Right atrium auricular region (tissue), 2 donors: ENCODE results near the gene PTPN11. TPM values are rescaled to one million over a fixed set of nuclear protein-coding genes. Genes with fewer than 3 reads are reported as not detected.

Experiments used
- DNase-seq: peaks from one replicate; pipeline ENCODE4 v3.0.0-alpha.2; 2019; ENCODE audit warnings: low spot score
- H3K27ac ChIP-seq, 2 donors: fragments of 200-600 bp; sonication (generic); 1 replicate in 1 of 2; 2 replicates in 1 of 2; pipeline ENCODE4 v1.5.1; 2016 to 2019
- H3K27me3 ChIP-seq, 2 donors: fragments of 200-600 bp; sonication (generic); one replicate each; pipeline versions ENCODE4 v1.5.1 to v1.6.0; 2017 to 2019
- H3K36me3 ChIP-seq: fragments of 200-600 bp; sonication (generic); one replicate; pipeline ENCODE4 v1.5.1; 2016
- H3K4me1 ChIP-seq, 2 donors: fragments of 200-600 bp; sonication (generic); one replicate each; pipeline versions ENCODE4 v1.5.1 to v1.6.0; 2017 to 2019
- H3K4me3 ChIP-seq, 2 donors: fragments of 200-600 bp; sonication (generic); 1 replicate in 1 of 2; 2 replicates in 1 of 2; pipeline ENCODE4 v1.5.1; 2017 to 2019; ENCODE audit warnings: mild to moderate bottlenecking in 1 of 2, moderate library complexity in 1 of 2
- H3K9me3 ChIP-seq, 2 donors: fragments of 200-600 bp; sonication (generic); one replicate each; pipeline ENCODE4 v1.5.1; 2019
- CTCF ChIP-seq, 2 donors: fragments of 200-600 bp; sonication (generic); IDR thresholded peaks; one replicate each; pipeline ENCODE4 v1.5.1; 2019; ENCODE audit warnings: antibody characterized with exemption in 2 of 2
- total RNA-seq, 2 donors: library from RNA; depleted of rRNA; stranded (reverse); fragments of >200 nt; gene quantifications; one replicate each; pipeline ENCODE4 v1.1.0, GENCODE V29; 2016

Gene PTPN11
- 10 to 100 TPM; 70.8 to 97.9 TPM for total RNA-seq

- Histone ChIP-seq H3K9me3 (no peaks in the 10 kb centered on the region), H3K4me3 (peak within 1 kb of the TSS; percentile 82 to 88), H3K36me3 (no peaks in the 10 kb centered on the region), H3K4me1 (peaks cover 0 to 50% of the 10 kb centered on the region in 2 donors), H3K27me3 (no peaks in the 10 kb centered on the region), H3K27ac (peak within 1 kb of the TSS; percentile 98 to 99)
- TF ChIP-seq CTCF (IDR thresholded peaks at IDR 0.05) = peak in 1 of 2 donors; percentile 63
- peak; percentile 82 for DNase-seq
These were observed at the start of gene PTPN11 for GRCh38 chr12:112418608-112419296. Gene PTPN11, plus strand, starts transcription at chr12:112418947. Its CDS starts 165 bp downstream, at chr12:112419112.

GRCh38 chr12:112370199-112370598 is 48.5 kb upstream of the PTPN11 start:
- TF ChIP-seq CTCF (IDR thresholded peaks at IDR 0.05) = no peak
- DNase-seq = no peak
- H3K36me3 ChIP-seq = no peaks in the 10 kb centered on the region
- no peaks in the 10 kb centered on the region for H3K27me3 ChIP-seq
- H3K4me3 ChIP-seq = no peak overlapping the region
- no peaks in the 10 kb centered on the region for H3K9me3 ChIP-seq
- peaks cover 0 to 5% of the 10 kb centered on the region in 2 donors for H3K4me1 ChIP-seq
- H3K27ac ChIP-seq = no peak overlapping the region

GRCh38 chr12:112370868-112371510 is 47.8 kb upstream of the PTPN11 start:
- H3K27ac ChIP-seq = no peak overlapping the region
- no peak overlapping the region for H3K4me3 ChIP-seq
- H3K36me3 ChIP-seq = no peaks in the 10 kb centered on the region
- no peaks in the 10 kb centered on the region for H3K27me3 ChIP-seq
- H3K9me3 ChIP-seq = no peaks in the 10 kb centered on the region
- DNase-seq = no peak
- no peak for TF ChIP-seq CTCF (IDR thresholded peaks at IDR 0.05)
- H3K4me1 ChIP-seq = peaks cover 0 to 5% of the 10 kb centered on the region in 2 donors

GRCh38 chr12:112374166-112374740 is 44.5 kb upstream of the PTPN11 start:
- TF ChIP-seq CTCF (IDR thresholded peaks at IDR 0.05) = no peak
- Histone ChIP-seq H3K27ac (no peak overlapping the region), H3K27me3 (no peaks in the 10 kb centered on the region), H3K4me3 (no peak overlapping the region), H3K9me3 (no peaks in the 10 kb centered on the region), H3K4me1 (peaks cover 0 to 5% of the 10 kb centered on the region in 2 donors), H3K36me3 (no peaks in the 10 kb centered on the region)
- DNase-seq = peak; percentile 5

- no peaks in the 10 kb centered on the region for H3K9me3 ChIP-seq
- no peak overlapping the region for H3K4me3 ChIP-seq
- H3K27me3 ChIP-seq = no peaks in the 10 kb centered on the region
- H3K4me1 ChIP-seq = peaks cover 0 to 5% of the 10 kb centered on the region in 2 donors
- no peak for DNase-seq
- no peak overlapping the region for H3K27ac ChIP-seq
- H3K36me3 ChIP-seq = no peaks in the 10 kb centered on the region
- no peak for TF ChIP-seq CTCF (IDR thresholded peaks at IDR 0.05)
These were observed 43.6 kb upstream of the PTPN11 start for GRCh38 chr12:112375105-112375504.
